ENCODE results near the gene LDAF1.

DNA sequence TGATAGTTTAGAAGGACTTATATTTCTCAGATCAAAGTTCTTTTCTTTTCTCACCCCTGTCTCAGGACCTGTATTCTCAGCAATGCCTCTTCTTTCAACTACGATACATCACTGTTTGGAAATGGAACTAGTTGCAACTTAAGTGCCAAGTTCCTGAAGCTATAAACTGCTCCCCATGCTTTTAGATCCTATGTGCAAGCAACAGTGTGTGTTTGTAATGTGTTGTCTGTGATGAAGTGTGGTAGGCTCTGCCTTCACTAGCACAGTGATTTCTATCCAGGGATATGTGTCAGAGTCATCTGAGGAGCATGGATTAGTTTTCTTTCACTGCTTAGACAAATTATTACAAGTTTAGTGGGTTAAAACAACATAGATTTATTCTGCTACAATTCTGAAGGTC is 34.5 kb downstream of the LDAF1 start:
- TF ChIP-seq, protein P1, sequence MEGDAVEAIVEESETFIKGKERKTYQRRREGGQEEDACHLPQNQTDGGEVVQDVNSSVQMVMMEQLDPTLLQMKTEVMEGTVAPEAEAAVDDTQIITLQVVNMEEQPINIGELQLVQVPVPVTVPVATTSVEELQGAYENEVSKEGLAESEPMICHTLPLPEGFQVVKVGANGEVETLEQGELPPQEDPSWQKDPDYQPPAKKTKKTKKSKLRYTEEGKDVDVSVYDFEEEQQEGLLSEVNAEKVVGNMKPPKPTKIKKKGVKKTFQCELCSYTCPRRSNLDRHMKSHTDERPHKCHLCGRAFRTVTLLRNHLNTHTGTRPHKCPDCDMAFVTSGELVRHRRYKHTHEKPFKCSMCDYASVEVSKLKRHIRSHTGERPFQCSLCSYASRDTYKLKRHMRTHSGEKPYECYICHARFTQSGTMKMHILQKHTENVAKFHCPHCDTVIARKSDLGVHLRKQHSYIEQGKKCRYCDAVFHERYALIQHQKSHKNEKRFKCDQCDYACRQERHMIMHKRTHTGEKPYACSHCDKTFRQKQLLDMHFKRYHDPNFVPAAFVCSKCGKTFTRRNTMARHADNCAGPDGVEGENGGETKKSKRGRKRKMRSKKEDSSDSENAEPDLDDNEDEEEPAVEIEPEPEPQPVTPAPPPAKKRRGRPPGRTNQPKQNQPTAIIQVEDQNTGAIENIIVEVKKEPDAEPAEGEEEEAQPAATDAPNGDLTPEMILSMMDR (IDR thresholded peaks at IDR 0.05; ENCODE audit: low read depth, low read length): no peak
- no peak for TF ChIP-seq POLR2A (IDR thresholded peaks at IDR 0.05; ENCODE audit: extremely low read depth, insufficient read length)
